HG02759 (cell line): ENCODE data around the gene CDS2.
A peak's percentile ranks its signal among the peaks of the same experiment; 100 is the strongest.
"Not testable (repeated sequence)": the region's sequence is repeated elsewhere in the genome, so short reads cannot be mapped to it uniquely, and the experiment has no call there.

ENCODE experiments used
- ATAC-seq: cut with Tn5 transposase; IDR thresholded peaks from one replicate; pipeline ENCODE4 v1.9.1; 2021; ENCODE audit warnings: mild to moderate bottlenecking, moderate library complexity; ENCODE audit not compliant: unreplicated experiment

The CDS2 gene

GRCh38 chr20:5126512-5127203 is at the start of gene CDS2:
Gene CDS2, plus strand, starts transcription at chr20:5127008. Its CDS starts 85 bp downstream, at chr20:5127093.
- ATAC-seq, result peak; percentile 93

- ATAC-seq, result no peak
Measured at GRCh38 chr20:5077761-5078387, 48.9 kb upstream of the CDS2 start.

- ATAC-seq, result peak; percentile 97
Measured at GRCh38 chr20:5078399-5078958, 48.3 kb upstream of the CDS2 start.

DNA sequence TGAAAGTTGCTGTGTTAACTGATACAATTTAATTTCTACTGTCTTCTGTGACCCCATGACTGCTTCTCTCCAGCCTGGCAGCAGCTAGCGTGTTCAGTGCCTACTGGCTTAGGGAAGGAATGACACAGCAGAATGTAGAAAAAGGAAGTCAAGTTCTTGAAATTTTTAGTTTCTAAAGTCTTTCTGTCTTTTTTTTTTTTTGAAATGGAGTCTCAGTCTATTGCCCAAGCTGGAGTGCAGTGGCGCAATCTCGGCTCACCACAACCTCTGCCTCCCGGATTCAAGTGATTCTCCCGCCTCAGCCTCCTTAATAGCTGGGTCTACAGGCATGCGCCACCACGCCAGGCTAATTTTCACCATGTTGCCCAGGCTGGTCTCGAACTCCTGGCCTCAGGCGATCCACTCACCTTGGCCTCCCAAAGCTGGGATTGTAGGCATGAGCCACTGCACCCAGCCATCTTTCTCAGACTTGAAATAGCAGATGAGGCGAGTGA is 46.4 kb upstream of the CDS2 start:
- ATAC-seq, result peak; percentile 28

DNA sequence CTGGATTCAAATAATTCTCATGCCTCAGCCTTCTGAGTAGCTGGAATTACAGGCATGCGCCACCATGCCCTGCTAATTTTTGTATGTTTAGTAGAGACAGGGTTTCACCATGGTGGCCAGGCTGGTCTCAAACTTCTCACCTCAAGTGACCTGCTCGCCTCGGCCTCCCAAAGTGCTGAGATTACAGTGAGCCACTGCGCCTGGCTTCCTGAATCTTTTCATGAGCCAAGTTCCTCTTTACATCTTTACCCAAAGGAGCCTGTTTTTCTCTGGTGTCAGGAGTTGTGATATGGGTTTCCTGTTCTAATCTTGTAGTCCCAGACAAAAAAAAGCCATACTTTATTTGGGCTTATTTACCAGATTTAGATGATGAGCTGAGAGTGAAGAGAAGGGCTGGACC is 41.4 kb upstream of the CDS2 start:
- no peak for ATAC-seq

- ATAC-seq, result no peak
Measured at GRCh38 chr20:5088688-5089087, 38.1 kb upstream of the CDS2 start.

DNA sequence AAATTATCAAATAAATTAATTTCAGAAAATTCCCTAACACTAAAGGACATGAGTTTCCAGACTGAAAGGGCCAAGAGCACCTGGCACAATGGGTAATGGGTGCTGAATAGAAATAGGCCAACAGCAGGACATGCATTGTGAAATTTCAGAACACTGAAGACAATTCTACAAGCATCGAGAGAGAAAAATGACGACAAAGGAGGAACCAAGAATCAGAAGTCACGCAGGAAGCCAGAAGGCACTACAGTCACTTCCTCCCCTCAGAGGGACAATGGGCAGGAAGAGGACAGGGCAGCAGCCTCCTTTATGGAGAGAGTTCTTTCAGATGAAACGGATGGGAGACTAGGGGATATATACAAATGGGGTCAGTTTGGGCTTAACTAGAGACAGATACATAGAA is 36.6 kb upstream of the CDS2 start:
- ATAC-seq, result no peak

DNA sequence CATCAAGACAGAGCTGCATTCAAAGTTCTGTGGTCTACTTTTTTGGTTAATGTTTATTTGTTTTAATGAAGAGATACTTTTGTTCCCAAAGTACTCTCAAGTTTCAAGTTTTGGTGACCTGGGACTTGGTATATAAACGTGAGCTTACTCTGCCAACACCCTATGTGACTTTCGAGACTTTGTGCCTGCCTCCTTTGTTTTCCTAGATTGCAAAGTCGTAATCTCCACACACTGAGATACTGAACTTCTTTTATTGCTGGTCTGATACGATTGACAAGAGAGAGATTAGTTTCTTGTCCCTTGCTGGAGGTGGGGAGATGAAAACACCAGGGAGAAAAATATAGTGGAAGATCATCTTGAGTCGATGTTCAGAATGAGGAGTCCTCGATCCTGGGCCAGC is 34.9 kb upstream of the CDS2 start:
- ATAC-seq, result no peak

DNA sequence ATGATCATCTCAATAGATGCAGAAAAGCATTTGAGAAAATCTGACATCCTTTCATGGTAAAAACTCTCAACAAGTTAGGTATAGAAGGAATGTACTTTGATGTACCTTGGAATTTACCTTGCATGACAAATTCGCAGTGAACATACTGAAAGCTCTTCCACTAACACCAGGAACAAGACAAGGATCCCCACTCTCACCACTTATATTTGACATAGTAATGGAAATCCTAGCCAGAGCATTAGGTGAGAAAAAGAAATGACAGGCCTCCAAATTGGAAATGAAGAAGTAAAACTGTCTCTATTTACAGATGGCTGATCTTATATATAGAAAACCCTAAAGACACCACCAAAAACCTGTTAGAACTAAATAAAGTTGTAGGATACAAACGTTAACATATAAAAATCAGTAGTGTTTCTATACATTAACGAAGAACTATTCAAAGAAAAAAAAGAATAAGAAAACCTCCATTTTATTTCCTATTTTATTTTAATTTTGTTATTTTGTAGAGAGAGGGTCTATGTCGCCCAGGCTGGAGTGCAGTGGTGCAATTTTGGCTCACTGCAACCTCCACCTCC is 34.0 kb upstream of the CDS2 start:
- ATAC-seq, result no peak

GRCh38 chr20:5095454-5095853 is 31.4 kb upstream of the CDS2 start:
- no peak for ATAC-seq

GRCh38 chr20:5095931-5096330 is 30.9 kb upstream of the CDS2 start:
- ATAC-seq, result no peak

GRCh38 chr20:5096463-5096862 is 30.3 kb upstream of the CDS2 start:
- no peak for ATAC-seq

DNA sequence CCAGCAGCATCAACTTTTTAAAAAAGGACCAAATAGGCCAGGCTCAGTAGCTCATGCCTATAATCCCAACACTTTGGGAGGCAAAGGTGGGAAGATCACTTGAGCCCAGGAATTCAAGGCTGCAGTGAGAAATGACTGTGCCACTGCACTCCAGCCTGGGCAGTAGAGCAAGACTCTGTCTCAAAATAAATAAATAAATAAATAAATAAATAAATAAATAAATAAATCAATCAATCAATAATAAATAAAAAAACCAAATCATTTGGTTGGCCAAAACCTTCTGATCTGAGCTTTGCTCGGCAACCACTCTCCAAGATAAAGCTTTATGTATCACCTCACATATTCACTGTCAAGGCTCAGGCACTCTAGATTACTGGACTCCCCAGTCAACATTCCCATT is 27.8 kb upstream of the CDS2 start:
- ATAC-seq, result not testable (repeated sequence)

- ATAC-seq, result not testable (repeated sequence)
Measured at GRCh38 chr20:5099909-5100308, 26.9 kb upstream of the CDS2 start.

DNA sequence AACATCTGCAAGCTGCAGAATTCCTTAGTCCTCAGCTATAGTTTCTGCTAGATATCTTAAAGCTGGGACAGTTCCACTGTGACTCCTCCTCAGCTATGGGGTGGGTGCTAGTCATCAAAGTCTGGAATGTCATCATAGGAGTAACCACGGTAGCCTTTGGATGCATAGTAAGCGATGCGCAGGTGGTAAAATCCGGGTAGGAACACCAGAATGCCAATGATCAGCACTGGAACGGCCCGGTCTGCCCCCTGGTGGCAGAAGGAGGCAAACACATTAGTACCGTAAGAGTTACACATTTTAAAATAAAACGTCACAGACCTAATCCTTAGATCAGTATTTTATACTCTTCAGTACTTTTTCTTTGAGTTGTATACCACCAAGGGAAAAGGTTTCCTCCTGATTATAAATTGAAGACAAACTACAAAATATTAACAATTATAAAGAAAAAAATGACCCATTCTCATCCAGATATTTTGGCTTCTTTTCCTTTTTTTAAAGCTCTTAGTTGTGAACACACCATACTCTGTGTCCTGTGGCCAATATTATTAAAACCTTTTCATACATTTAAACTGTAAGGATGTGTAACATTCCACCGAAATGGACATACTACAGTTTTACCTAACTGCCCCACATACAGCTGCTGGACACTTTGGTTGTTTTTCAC is 26.0 kb upstream of the CDS2 start:
- ATAC-seq, result peak; percentile 56

- ATAC-seq, result no peak
Measured at GRCh38 chr20:5104479-5104878, 22.3 kb upstream of the CDS2 start.

GRCh38 chr20:5109276-5109675 is 17.5 kb upstream of the CDS2 start:
- no peak for ATAC-seq

DNA sequence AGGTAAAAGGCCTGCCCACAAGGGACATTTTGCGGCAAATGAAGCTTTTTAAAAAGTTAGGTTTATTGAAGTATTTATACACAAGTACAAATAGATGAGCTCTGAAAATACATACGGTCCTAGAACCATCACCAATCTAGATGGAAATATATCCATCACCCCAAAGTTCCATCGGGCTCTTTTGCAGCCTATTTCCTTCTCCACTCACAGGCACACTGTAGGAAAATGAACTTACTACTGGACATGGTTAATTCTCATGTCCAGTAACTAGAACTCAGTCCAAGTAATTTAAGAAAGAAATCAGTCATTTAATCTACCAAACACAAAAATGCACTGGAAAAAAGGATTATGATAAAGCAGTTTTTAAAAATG is 13.2 kb upstream of the CDS2 start:
- no peak for ATAC-seq

GRCh38 chr20:5114403-5114802 is 12.4 kb upstream of the CDS2 start:
- no peak for ATAC-seq

DNA sequence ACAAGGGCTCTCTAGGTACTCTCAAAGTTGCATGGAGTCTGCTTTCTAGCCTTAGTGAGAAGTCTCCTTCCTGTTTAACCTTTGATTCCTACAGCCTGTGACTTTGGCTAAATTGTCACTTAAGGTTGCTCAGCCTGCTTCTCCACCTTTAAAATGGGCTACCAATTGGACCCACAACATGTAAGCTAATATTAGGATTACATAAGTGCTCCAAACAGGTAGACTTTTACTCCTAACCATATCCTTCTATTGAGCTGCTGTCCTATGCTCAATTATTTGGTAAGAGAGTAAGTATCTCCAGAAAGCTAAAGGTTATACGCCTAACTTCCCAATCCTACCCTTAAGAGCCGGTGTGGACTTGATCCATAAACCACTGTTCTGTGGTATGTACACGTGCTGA is 9.9 kb upstream of the CDS2 start:
- no peak for ATAC-seq
